Measurements from ENCODE around the gene GALNT2. TPM values are rescaled to one million over a fixed set of nuclear protein-coding genes. Genes with fewer than 3 reads are reported as not detected.

The GALNT2 gene
- total RNA-seq, 1 donor = 69.5 TPM

- no peak overlapping the region for H3K4me3 ChIP-seq (ENCODE audit: low read depth, low read length)
- no peak for DNase-seq (ENCODE audit: low read depth)
- no peak for TF ChIP-seq CTCF (IDR thresholded peaks at IDR 0.05; ENCODE audit: insufficient read depth, low read depth, low read length)
Measured at GRCh38 chr1:230255991-230256390, 189.0 kb downstream of the GALNT2 start.

DNA sequence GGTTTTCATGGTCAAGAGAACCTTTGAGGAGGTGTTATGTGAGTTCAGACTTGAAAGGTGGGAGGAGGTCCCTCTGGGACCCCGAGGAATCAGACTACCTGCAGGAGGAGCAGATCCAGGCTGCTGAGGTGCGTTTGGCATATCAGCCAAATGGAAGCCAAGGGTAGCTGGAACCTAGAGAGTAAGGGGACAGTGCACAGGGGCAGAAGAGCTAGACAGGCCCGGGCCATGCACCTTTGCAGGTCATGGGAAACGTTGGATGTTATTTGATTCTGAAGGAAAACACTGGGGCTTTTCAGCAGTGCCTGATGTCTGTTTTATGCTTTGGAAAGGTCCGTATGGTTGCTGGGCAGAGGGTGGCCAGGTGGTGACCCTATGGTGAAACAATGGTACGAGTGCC is 189.9 kb downstream of the GALNT2 start:
- H3K4me3 ChIP-seq (ENCODE audit: low read depth, low read length) = no peak overlapping the region
- no peak for TF ChIP-seq CTCF (IDR thresholded peaks at IDR 0.05; ENCODE audit: insufficient read depth, low read depth, low read length)
- DNase-seq (ENCODE audit: low read depth) = no peak

DNA sequence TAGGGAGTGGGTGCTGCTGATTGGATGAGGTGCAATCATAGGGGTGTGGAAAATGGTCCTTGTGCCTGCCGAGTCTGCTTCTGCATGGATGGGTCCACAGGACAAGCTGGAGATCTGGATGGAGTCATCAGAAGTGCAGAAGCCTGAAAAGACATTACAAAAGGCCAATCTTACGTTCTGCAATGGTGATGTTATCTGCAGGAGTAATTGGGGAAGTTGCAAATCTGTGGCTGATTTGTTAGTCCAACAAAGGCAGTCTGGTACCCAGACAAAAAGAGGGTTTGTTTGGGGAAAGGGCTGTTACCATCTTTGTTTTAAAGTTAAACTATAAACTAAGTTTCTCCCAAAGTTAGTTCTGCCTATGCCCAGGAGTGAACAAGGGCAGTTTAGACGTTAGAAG is 192.6 kb downstream of the GALNT2 start:
- DNase-seq (ENCODE audit: low read depth) = no peak
- TF ChIP-seq CTCF (IDR thresholded peaks at IDR 0.05; ENCODE audit: insufficient read depth, low read depth, low read length) = no peak
- no peak overlapping the region for H3K4me3 ChIP-seq (ENCODE audit: low read depth, low read length)

- no peak for TF ChIP-seq CTCF (IDR thresholded peaks at IDR 0.05; ENCODE audit: insufficient read depth, low read depth, low read length)
- H3K4me3 ChIP-seq (ENCODE audit: low read depth, low read length) = no peak overlapping the region
- DNase-seq (ENCODE audit: low read depth) = no peak
Measured at GRCh38 chr1:230260831-230261230, 193.8 kb downstream of the GALNT2 start.

- no peak for TF ChIP-seq CTCF (IDR thresholded peaks at IDR 0.05; ENCODE audit: insufficient read depth, low read depth, low read length)
- no peak for DNase-seq (ENCODE audit: low read depth)
Measured at GRCh38 chr1:230261928-230262650, 195.1 kb downstream of the GALNT2 start.

GRCh38 chr1:230262867-230263567 is 196.0 kb downstream of the GALNT2 start:
- no peak for DNase-seq (ENCODE audit: low read depth)
- H3K4me3 ChIP-seq (ENCODE audit: low read depth, low read length) = no peak overlapping the region
- TF ChIP-seq CTCF (IDR thresholded peaks at IDR 0.05; ENCODE audit: insufficient read depth, low read depth, low read length) = no peak

More at GRCh38 chr1:230261928-230262650, 195.1 kb downstream of the GALNT2 start:
- H3K4me3 ChIP-seq (ENCODE audit: low read depth, low read length) = no peak overlapping the region
